HUES48 (cell line): ENCODE results near the gene S100A8.

Experiments used
- H3K27ac ChIP-seq: one replicate; pipeline ENCODE4 v1.7.0; 2013; ENCODE audit warnings: low read depth, low read length, inconsistent platforms
- H3K27me3 ChIP-seq: 2 replicates; pipeline ENCODE4 v1.6.1; 2013; ENCODE audit warnings: mild to moderate bottlenecking, low read length; ENCODE audit not compliant: control insufficient read depth, insufficient read depth
- H3K36me3 ChIP-seq: 2 replicates; pipeline ENCODE4 v1.6.1; 2013; ENCODE audit warnings: low read length; ENCODE audit not compliant: control insufficient read depth, insufficient read depth
- H3K4me1 ChIP-seq: 2 replicates; pipeline ENCODE4 v1.6.1; 2013; ENCODE audit warnings: mild to moderate bottlenecking, low read length; ENCODE audit not compliant: control insufficient read depth, insufficient read depth
- H3K4me3 ChIP-seq: 2 replicates; pipeline ENCODE4 v1.5.1; 2013; ENCODE audit warnings: mild to moderate bottlenecking, low read depth, low read length
- H3K9ac ChIP-seq: 2 replicates; pipeline ENCODE4 v1.6.1; 2013; ENCODE audit warnings: mild to moderate bottlenecking, low read depth, low read length, moderate library complexity
- H3K9me3 ChIP-seq: 2 replicates; pipeline ENCODE4 v1.6.1; 2013; ENCODE audit warnings: low read length; ENCODE audit not compliant: control insufficient read depth, insufficient read depth

Gene S100A8

GRCh38 chr1:153360592-153361479 lies 30.0 kb downstream of the S100A8 start:
- H3K36me3 ChIP-seq, result no peaks in the 10 kb centered on the region
- H3K9me3 ChIP-seq, result no peaks in the 10 kb centered on the region
- no peak overlapping the region for H3K27ac ChIP-seq
- H3K9ac ChIP-seq, result no peak overlapping the region
- H3K27me3 ChIP-seq, result no peaks in the 10 kb centered on the region
- H3K4me3 ChIP-seq, result no peak overlapping the region
- no peaks in the 10 kb centered on the region for H3K4me1 ChIP-seq

GRCh38 chr1:153360190-153360589 lies 30.7 kb downstream of the S100A8 start:
- Histone ChIP-seq H3K36me3 (no peaks in the 10 kb centered on the region), H3K27me3 (no peaks in the 10 kb centered on the region), H3K9me3 (no peaks in the 10 kb centered on the region), H3K4me1 (no peaks in the 10 kb centered on the region), H3K9ac (no peak overlapping the region), H3K27ac (no peak overlapping the region), H3K4me3 (no peak overlapping the region)

GRCh38 chr1:153359241-153359640 lies 31.6 kb downstream of the S100A8 start:
- Histone ChIP-seq H3K4me3 (no peak overlapping the region), H3K27me3 (no peaks in the 10 kb centered on the region), H3K36me3 (no peaks in the 10 kb centered on the region), H3K9ac (no peak overlapping the region), H3K4me1 (no peaks in the 10 kb centered on the region), H3K9me3 (no peaks in the 10 kb centered on the region), H3K27ac (no peak overlapping the region)

GRCh38 chr1:153358691-153358975 lies 32.2 kb downstream of the S100A8 start:
- Histone ChIP-seq H3K27ac (no peak overlapping the region), H3K4me3 (no peak overlapping the region), H3K9me3 (no peaks in the 10 kb centered on the region), H3K9ac (no peak overlapping the region), H3K27me3 (no peaks in the 10 kb centered on the region), H3K36me3 (no peaks in the 10 kb centered on the region), H3K4me1 (no peaks in the 10 kb centered on the region)

GRCh38 chr1:153357853-153358690 lies 32.8 kb downstream of the S100A8 start, which contains the start of gene S100A9:
TSS of gene S100A9 (plus strand) at chr1:153357854. CDS start at chr1:153358284, 430 bp downstream.
- H3K36me3 ChIP-seq, result no peaks in the 10 kb centered on the region
- no peak within 1 kb of the TSS for H3K4me3 ChIP-seq
- H3K27me3 ChIP-seq, result no peaks in the 10 kb centered on the region
- no peaks in the 10 kb centered on the region for H3K4me1 ChIP-seq
- no peaks in the 10 kb centered on the region for H3K9me3 ChIP-seq
- no peak within 1 kb of the TSS for H3K9ac ChIP-seq
- no peak within 1 kb of the TSS for H3K27ac ChIP-seq

- Histone ChIP-seq H3K9ac (no peak overlapping the region), H3K4me3 (no peak overlapping the region), H3K27me3 (no peaks in the 10 kb centered on the region), H3K4me1 (no peaks in the 10 kb centered on the region), H3K36me3 (no peaks in the 10 kb centered on the region), H3K27ac (no peak overlapping the region), H3K9me3 (no peaks in the 10 kb centered on the region)
Measured at GRCh38 chr1:153357076-153357852, 33.6 kb downstream of the S100A8 start.

GRCh38 chr1:153356392-153357075 lies 34.3 kb downstream of the S100A8 start:
- H3K9me3 ChIP-seq, result no peaks in the 10 kb centered on the region
- no peak overlapping the region for H3K9ac ChIP-seq
- no peaks in the 10 kb centered on the region for H3K27me3 ChIP-seq
- H3K27ac ChIP-seq, result no peak overlapping the region
- H3K36me3 ChIP-seq, result no peaks in the 10 kb centered on the region
- H3K4me3 ChIP-seq, result no peak overlapping the region
- no peaks in the 10 kb centered on the region for H3K4me1 ChIP-seq

- Histone ChIP-seq H3K4me3 (no peak overlapping the region), H3K4me1 (no peaks in the 10 kb centered on the region), H3K27me3 (no peaks in the 10 kb centered on the region; the same call in 1 of the 2 replicates), H3K27ac (no peak overlapping the region), H3K9me3 (no peaks in the 10 kb centered on the region), H3K9ac (no peak overlapping the region), H3K36me3 (no peaks in the 10 kb centered on the region)
Measured at GRCh38 chr1:153355445-153356071, 35.3 kb downstream of the S100A8 start.

- Histone ChIP-seq H3K4me1 (no peaks in the 10 kb centered on the region), H3K36me3 (no peaks in the 10 kb centered on the region), H3K27ac (no peak overlapping the region), H3K4me3 (no peak overlapping the region), H3K9ac (no peak overlapping the region), H3K27me3 (no peaks in the 10 kb centered on the region; the same call in 1 of the 2 replicates), H3K9me3 (no peaks in the 10 kb centered on the region)
Measured at GRCh38 chr1:153354515-153355193, 36.2 kb downstream of the S100A8 start.
